HUES6 (cell line): Measurements from ENCODE around the gene LUZP2.
A peak's percentile ranks its signal among the peaks of the same experiment; 100 is the strongest.

Experiments
- H3K27ac ChIP-seq: 2 replicates; pipeline ENCODE4 v1.7.0; 2013; ENCODE audit warnings: low read depth, mild to moderate bottlenecking, low read length, inconsistent platforms
- H3K27me3 ChIP-seq: 2 replicates; pipeline ENCODE4 v1.6.1; 2013; ENCODE audit warnings: low read length; ENCODE audit not compliant: control insufficient read depth, insufficient read depth
- H3K36me3 ChIP-seq: 2 replicates; pipeline ENCODE4 v1.6.1; 2013; ENCODE audit warnings: low read length; ENCODE audit not compliant: control insufficient read depth, insufficient read depth
- H3K4me1 ChIP-seq: 2 replicates; pipeline ENCODE4 v1.6.1; 2013; ENCODE audit warnings: low read length; ENCODE audit not compliant: control insufficient read depth, insufficient read depth
- H3K4me3 ChIP-seq: 2 replicates; pipeline ENCODE4 v1.5.1; 2013; ENCODE audit warnings: low read depth, low read length
- H3K9ac ChIP-seq: one replicate; pipeline ENCODE4 v1.6.1; 2013; ENCODE audit warnings: mild to moderate bottlenecking, low read length
- H3K9me3 ChIP-seq: 2 replicates; pipeline ENCODE4 v1.6.1; 2013; ENCODE audit warnings: low read depth, low read length; ENCODE audit not compliant: control insufficient read depth, insufficient read depth

The LUZP2 gene

DNA sequence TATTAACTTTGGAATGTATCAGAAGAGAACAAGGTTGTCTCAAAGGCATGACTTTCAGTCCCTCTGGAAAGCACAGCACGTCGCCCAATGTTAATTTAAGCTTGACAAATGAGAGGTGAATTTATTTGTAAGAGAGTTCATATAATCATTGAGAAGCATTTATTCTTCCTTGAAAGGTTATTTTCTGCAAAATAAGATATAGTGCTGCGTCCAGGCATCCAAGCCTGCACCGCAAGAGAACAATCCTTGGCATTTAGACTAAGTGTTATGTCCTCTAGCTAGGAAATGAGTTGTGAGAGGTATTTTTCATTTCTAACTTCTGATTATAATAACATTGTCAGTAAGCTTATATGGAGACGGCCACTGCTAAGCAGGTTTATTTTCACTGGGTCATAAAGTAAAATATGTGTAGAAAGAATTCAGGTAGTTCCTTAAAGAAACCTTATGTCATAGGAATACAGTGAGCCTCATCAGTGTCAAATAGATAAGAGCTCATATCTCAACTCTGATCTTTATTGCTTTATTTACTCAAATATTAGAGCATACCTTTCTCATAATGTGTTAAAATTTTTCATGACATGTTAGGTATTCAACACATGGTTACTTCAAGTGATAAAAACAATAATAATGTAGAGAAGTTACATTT lies 182.0 kb downstream of the LUZP2 start:
- Histone ChIP-seq H3K27ac (0 out of 2 replicates have a peak overlapping the region, but pooled peaks have one; percentile 11), H3K4me1 (peaks cover 18% of the 10 kb centered on the region), H3K9me3 (no peaks in the 10 kb centered on the region), H3K4me3 (no peak overlapping the region), H3K27me3 (no peaks in the 10 kb centered on the region), H3K9ac (no peak overlapping the region), H3K36me3 (no peaks in the 10 kb centered on the region)

DNA sequence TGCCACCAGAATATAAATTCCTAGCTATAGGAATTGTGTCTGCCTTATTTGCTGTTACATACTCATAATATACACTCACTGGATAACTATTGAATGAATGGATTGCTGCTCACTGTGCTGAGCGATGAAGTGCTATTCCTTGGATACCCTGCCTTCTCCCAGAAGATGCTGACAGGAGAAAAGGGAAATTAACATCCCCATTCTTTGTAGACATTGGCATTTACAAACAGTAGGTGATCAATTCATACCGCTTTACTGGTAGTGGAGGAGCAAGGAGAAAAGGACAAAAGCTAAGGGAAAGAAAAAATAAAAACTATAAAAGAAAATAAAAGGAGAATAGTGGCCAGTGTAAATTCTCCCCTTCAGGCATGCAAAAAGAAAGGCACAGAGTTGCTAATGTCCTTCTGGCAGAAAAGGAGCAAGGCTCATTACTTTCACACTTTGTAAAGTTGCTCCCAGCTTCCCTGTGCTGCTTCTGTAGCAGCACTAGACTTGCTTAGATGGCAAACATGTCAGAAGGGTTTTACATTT lies 183.0 kb downstream of the LUZP2 start:
- Histone ChIP-seq H3K4me1 (peaks cover 18% of the 10 kb centered on the region), H3K27ac (no peak overlapping the region), H3K4me3 (no peak overlapping the region), H3K36me3 (no peaks in the 10 kb centered on the region), H3K27me3 (no peaks in the 10 kb centered on the region), H3K9me3 (no peaks in the 10 kb centered on the region), H3K9ac (no peak overlapping the region)

DNA sequence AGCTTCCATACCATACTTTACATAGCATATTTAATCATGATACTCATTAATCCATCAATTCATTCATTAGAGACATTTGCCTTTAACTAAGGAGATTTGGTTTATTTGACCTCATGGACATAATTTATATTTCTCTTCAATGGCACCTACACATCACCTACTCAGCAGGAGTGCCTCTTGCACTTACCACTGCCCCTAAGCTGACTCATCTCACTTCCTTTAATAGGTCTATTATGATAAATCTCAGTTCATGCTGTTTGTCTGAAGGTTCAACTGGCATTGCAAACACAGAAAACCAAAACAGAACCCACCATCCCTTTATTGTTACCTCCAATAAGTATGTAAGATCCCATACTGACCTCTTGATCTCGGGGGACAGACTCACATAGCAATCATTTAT lies 186.7 kb downstream of the LUZP2 start:
- no peaks in the 10 kb centered on the region for H3K9me3 ChIP-seq

DNA sequence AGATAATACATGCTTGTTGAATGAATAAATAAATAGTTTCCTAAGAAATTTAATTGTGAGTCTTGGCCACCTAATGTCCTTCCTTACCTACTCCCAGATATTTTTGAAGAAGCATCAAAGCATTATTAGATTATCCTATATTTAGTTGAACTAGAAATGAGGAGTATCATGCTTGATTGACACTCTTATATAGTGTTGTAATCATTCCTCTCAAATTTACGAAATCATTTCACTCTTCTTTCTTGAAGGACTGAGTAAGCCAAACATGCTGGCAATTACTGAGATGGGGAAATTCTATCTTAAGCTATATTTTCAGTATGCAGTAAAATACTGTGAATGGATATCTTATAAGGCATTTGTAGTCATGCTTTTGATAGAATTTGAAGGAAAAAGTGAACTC lies 189.0 kb downstream of the LUZP2 start:
- H3K9ac ChIP-seq: no peak overlapping the region
- H3K27me3 ChIP-seq: no peaks in the 10 kb centered on the region
- no peak overlapping the region for H3K27ac ChIP-seq
- no peak overlapping the region for H3K4me3 ChIP-seq
- no peaks in the 10 kb centered on the region for H3K9me3 ChIP-seq
- H3K4me1 ChIP-seq: peaks cover 3% of the 10 kb centered on the region; the same call in 1 of the 2 replicates
- no peaks in the 10 kb centered on the region for H3K36me3 ChIP-seq

More for the DNA sequence above, 186.7 kb downstream of the LUZP2 start:
- no peak overlapping the region for H3K27ac ChIP-seq
- no peak overlapping the region for H3K9ac ChIP-seq
- H3K27me3 ChIP-seq: no peaks in the 10 kb centered on the region
- H3K36me3 ChIP-seq: no peaks in the 10 kb centered on the region
- no peak overlapping the region for H3K4me3 ChIP-seq
- peaks cover 18% of the 10 kb centered on the region for H3K4me1 ChIP-seq

DNA sequence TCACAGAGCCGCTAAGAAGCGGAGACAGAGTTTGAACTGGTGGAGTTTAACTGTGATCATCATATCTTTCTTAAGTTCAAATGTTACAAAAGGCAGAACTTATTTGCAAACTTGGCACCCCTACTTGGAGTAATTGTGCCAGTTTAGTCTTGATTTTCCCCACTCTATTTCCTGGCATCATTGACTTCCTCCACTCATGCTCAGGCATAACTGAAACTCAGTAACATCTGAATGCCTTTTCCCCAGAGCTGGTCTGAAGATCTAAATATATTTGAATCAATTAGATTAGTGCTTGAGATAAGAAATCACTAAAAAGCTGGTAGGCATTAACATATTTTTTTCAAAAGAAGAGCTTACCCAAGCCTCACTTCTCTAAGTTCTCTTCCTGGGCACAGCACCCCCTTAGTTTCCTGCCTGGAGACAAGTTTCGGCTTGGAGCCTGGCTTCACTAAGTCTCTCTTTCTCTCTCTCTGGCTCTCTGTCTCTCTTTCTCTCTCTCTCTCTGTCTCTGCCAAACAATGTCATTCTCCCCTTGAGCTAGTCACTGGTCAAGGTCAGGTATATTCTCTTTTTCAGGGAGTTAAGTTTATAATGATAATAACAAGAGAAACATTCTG lies 190.8 kb downstream of the LUZP2 start:
- no peak overlapping the region for H3K9ac ChIP-seq
- no peak overlapping the region for H3K27ac ChIP-seq
- H3K4me1 ChIP-seq: peaks cover 3% of the 10 kb centered on the region; the same call in 1 of the 2 replicates

DNA sequence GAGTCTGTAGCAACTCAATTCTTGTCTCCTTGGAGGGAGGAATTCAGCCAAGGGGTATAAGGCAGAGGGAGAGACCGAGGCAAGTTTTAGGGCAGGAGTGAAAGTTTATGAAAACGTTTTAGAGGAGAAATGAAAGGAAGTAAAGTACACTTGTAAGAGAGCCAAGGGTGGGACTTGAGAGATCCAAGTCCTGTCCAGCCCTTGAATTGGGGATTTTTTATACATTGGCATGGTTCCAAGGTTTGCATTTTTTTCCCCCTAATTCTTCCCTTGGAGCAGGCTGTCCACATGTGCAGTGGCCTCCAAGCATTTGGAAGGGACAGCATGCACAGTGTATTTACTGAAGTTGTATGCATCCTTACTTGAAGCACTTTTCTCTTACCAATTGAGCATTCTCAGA lies 192.1 kb downstream of the LUZP2 start:
- Histone ChIP-seq H3K4me1 (peaks cover 3% of the 10 kb centered on the region; the same call in 1 of the 2 replicates), H3K9me3 (no peaks in the 10 kb centered on the region), H3K9ac (no peak overlapping the region), H3K27me3 (no peaks in the 10 kb centered on the region), H3K27ac (no peak overlapping the region), H3K36me3 (no peaks in the 10 kb centered on the region), H3K4me3 (no peak overlapping the region)

More for the DNA sequence above, 190.8 kb downstream of the LUZP2 start:
- Histone ChIP-seq H3K9me3 (no peaks in the 10 kb centered on the region), H3K27me3 (no peaks in the 10 kb centered on the region), H3K4me3 (no peak overlapping the region), H3K36me3 (no peaks in the 10 kb centered on the region)

DNA sequence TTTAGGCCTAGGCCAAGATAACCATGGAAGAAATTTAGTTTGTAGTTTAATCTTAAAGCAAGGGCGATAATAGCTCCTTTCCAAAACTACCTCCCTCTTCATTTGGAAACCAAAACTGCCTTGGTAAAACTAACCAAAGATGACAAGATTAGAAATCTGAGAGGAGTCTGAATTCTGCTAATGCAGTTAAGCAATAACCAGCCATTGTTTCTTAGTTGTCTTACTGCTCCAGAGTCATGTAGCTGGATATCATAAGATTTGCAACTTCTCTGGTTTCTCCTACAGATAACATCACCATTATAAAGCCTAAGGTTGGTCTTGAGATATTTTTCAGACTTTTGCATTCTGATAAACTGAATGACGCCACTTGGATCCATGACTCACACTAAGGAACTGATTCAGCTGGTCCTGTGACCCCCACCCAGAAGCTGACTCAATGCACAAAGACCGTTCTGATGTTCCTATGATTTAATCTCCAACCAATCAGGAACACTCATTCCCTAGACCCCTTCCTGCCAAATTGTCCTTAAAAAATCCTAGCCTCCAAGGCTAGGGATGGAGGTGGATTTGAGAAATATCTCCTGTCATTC lies 200.8 kb downstream of the LUZP2 start:
- Histone ChIP-seq H3K27ac (no peak overlapping the region), H3K27me3 (no peaks in the 10 kb centered on the region)

DNA sequence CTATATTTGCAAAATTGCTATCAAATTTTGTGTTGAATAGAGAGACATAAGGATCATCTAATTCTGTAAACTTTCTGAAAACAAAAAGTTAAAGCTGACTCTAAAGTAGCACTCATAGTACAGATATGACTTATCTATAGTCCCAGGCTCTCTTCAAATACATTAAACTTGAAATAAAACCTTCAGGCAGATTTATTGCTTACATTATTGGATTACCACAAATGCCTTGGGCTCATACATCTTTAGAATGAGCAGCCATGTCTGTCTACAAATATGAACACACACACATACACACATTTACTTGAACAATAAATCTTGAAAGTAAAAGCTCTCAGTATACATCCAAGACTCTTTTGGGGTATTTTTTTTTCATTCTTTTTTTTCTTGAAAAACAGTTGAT lies 207.9 kb downstream of the LUZP2 start:
- Histone ChIP-seq H3K36me3 (no peaks in the 10 kb centered on the region), H3K27ac (no peak overlapping the region; the same call in 1 of the 2 replicates), H3K27me3 (no peaks in the 10 kb centered on the region), H3K9ac (no peak overlapping the region), H3K4me1 (peaks cover 7% of the 10 kb centered on the region), H3K9me3 (no peaks in the 10 kb centered on the region), H3K4me3 (no peak overlapping the region)

More for the DNA sequence above, 200.8 kb downstream of the LUZP2 start:
- H3K9me3 ChIP-seq: peaks cover 6% of the 10 kb centered on the region
- no peaks in the 10 kb centered on the region for H3K36me3 ChIP-seq
- H3K4me3 ChIP-seq: no peak overlapping the region
- H3K9ac ChIP-seq: no peak overlapping the region
- no peaks in the 10 kb centered on the region for H3K4me1 ChIP-seq

DNA sequence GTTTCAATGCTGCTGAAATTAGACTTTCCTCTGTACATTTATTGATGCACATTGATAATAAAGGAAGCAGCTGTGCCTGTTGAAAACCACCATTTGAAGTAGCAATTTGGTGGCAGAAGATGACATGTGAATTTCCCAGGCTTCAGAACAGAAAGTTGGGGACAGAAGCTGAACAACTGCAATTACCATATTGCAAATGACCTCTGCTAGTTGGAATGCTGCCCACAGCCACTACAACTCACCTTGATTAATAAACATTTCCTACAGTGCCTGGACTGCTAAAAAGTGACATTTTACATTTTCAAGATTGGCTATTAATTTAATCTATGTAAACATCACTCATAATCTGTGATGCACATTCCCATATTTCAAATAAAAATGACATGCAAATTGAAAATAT lies 208.6 kb downstream of the LUZP2 start:
- Histone ChIP-seq H3K27ac (no peak overlapping the region), H3K9ac (no peak overlapping the region), H3K27me3 (no peaks in the 10 kb centered on the region), H3K9me3 (no peaks in the 10 kb centered on the region), H3K4me3 (no peak overlapping the region), H3K4me1 (peaks cover 7% of the 10 kb centered on the region), H3K36me3 (no peaks in the 10 kb centered on the region)

DNA sequence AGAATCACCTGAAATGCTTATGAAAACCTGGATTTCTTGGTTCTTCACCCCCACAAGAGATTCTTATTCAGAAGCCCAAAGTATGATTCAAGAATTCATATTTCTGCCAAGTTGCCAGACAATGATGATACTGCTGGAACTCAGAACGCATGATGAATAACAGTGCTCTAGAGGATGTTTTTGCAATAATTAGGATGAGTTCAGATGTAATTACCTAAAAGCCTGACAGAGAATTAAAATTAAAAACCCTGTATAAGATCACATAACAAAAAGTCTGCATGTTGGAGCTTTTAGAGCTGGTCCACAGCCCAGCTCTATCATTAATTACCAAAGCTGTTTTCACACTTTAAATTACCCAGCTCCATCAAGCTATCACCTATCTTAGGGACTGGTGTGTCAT lies 211.8 kb downstream of the LUZP2 start:
- Histone ChIP-seq H3K9me3 (no peaks in the 10 kb centered on the region), H3K4me1 (peaks cover 7% of the 10 kb centered on the region), H3K4me3 (no peak overlapping the region), H3K36me3 (no peaks in the 10 kb centered on the region), H3K9ac (no peak overlapping the region), H3K27me3 (no peaks in the 10 kb centered on the region), H3K27ac (no peak overlapping the region)

DNA sequence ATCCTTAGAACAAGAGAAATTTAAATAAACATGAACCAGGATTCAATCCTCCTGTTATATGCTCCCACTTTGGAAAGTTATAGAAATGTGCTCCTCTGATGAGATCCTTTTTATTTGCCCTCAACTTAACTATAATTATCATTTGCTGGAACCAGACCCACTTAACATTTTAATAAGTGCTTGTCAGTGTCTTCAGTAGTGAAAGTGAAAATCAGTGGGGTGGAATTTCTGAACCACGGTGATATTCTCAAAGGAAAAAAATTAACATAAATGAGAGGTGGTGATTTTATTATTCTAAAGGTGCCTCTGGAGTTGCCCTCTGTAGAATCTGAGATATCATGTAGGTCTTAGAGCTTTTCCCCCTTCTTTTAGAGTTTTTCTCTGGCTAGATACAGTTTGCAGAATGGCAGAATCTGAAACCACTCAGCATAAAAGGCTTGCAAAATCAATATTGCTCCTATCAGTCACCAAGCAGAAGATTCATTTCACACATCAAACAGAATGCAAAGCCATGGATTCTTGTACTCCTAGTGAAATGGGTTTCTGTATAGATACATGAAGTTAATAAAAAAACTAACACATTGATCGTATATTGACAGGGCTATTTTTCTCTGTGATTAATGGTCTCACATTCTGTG lies 213.2 kb downstream of the LUZP2 start:
- Histone ChIP-seq H3K27ac (no peak overlapping the region), H3K4me3 (no peak overlapping the region), H3K9ac (no peak overlapping the region), H3K4me1 (peaks cover 7% of the 10 kb centered on the region), H3K36me3 (no peaks in the 10 kb centered on the region), H3K27me3 (no peaks in the 10 kb centered on the region), H3K9me3 (no peaks in the 10 kb centered on the region)
